C4-2B (cell line): ENCODE results near the gene EML3.
"Not testable (repeated sequence)": the region's sequence is repeated elsewhere in the genome, so short reads cannot be mapped to it uniquely, and the experiment has no call there.

Experiments used
- ZFX ChIP-seq: fragments of 450-650 bp; IDR thresholded peaks from 2 replicates; pipeline ENCODE4 v1.6.1; 2017
- TF ChIP-seq, protein P1 (sequence below): fragments of 450-650 bp; conservative IDR thresholded peaks from 2 replicates; pipeline ENCODE4 v1.5.1; 2017; ENCODE audit warnings: mild to moderate bottlenecking

GRCh38 chr11:62581735-62582134, 30.8 kb downstream of the EML3 start:
- TF ChIP-seq, protein P1, sequence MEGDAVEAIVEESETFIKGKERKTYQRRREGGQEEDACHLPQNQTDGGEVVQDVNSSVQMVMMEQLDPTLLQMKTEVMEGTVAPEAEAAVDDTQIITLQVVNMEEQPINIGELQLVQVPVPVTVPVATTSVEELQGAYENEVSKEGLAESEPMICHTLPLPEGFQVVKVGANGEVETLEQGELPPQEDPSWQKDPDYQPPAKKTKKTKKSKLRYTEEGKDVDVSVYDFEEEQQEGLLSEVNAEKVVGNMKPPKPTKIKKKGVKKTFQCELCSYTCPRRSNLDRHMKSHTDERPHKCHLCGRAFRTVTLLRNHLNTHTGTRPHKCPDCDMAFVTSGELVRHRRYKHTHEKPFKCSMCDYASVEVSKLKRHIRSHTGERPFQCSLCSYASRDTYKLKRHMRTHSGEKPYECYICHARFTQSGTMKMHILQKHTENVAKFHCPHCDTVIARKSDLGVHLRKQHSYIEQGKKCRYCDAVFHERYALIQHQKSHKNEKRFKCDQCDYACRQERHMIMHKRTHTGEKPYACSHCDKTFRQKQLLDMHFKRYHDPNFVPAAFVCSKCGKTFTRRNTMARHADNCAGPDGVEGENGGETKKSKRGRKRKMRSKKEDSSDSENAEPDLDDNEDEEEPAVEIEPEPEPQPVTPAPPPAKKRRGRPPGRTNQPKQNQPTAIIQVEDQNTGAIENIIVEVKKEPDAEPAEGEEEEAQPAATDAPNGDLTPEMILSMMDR, result not testable (repeated sequence)
- not testable (repeated sequence) for TF ChIP-seq ZFX
